HG03575 (cell line): Measurements from ENCODE around the gene SBK2.
"Not testable (repeated sequence)": the region's sequence is repeated elsewhere in the genome, so short reads cannot be mapped to it uniquely, and the experiment has no call there.

Experiments
- ATAC-seq: cut with Tn5 transposase; IDR thresholded peaks from one replicate; pipeline ENCODE4 v1.9.1; 2021; ENCODE audit not compliant: unreplicated experiment, insufficient number of reproducible peaks, low FRiP score; ENCODE audit errors: extremely low read depth

Gene SBK2

GRCh38 chr19:55536951-55537740, at the start of gene SBK2:
TSS of gene SBK2 (minus strand) at chr19:55537133. CDS start at chr19:55536294, 839 bp downstream.
- ATAC-seq: no peak

DNA sequence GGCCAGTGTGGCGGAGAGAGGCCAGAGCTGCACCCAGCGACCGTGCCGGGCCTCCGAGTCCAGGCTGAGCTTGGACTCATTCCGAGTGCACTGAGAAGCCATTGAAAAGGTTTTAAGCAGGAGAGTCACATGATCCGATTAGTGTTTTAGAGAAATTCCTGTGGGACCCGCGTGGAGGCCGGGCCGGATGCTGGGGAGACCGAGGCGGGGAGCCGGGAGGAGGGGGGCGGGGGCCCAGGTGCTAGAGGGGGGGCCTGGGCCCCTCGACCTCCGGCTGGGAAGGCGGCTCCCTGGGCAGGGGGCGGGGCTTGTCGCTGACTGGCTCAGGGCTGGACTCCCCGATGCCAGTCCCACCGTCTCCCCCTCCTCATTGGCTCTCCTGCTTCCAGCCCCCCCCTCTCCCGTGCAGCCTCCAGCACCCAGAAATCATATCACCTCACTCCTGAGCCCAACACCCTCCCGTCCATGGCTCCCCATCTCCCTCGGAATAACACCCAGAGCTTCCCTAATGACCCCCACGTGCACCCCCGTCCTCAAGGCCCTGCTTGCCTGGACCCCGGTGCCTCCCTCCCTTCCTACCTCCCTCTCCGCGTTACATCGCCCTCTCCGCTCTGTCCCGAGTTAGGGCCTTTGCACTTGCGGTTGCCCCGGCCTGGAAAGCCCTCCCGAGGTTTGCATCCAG, 48.9 kb upstream of the SBK2 start:
- ATAC-seq: no peak

DNA sequence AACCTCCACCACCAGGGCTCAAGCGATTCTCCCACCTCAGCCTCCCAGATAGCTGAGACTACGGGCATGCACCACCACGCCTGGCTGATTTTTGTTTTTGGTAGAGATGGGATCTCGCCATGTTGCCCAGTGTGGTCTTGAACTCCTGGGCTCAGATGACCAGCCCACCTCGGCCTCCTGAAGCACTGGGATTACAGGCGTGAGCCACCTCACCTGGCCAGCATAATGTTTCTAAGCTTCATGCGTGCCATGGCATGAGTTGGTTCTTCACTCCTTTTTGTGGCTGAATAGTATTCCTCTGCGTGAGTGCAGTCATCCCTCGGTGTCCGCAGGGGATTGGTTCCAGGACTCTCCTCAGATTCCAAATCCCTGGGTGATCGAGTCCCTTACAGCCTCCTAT, 47.9 kb upstream of the SBK2 start:
- ATAC-seq: no peak

DNA sequence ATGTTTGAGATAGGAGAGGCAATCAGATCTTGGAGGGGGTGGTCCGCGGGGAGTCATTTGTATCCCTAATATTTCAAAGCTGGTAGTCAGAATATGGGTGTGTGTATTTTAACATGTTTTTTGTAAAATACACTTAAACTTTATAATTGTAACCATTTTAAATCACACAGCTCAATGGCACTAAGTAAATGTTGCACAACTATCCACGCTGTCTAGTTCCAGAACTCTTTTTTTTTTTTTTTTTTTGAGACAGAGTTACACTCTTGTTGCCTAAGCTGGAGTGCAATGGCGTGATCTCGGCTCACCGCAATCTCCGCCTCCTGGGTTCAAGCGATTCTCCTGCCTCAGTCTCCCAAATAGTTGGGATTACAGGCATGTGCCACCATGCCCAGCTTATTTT, 47.0 kb upstream of the SBK2 start:
- ATAC-seq: not testable (repeated sequence)

DNA sequence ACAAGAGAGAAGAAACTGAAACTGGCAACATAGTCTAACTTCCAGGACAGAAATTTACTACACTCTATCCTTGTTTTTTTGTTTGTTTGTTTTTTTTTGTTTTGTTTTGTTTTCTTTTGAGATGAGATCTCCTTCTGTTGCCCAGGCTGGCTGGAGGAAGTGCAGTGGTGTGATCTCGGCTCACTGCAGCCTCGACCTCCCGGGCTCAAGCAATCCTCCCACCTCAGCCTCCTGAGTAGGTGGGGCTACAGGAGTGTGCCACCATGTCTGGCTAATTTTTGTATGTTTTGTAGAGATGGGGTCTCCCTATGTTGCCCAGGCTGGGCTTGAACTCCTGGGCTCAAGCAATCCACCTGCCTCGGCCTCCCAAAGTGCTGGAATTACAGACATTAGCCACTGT, 45.4 kb upstream of the SBK2 start:
- not testable (repeated sequence) for ATAC-seq

- no peak for ATAC-seq
Measured at GRCh38 chr19:55581823-55582223, 44.9 kb upstream of the SBK2 start.

GRCh38 chr19:55581145-55581822, 44.4 kb upstream of the SBK2 start:
- no peak for ATAC-seq

- no peak for ATAC-seq
Measured at GRCh38 chr19:55580628-55581144, 43.8 kb upstream of the SBK2 start, which contains the start of gene ZNF579. TSS of gene ZNF579 (minus strand) at chr19:55580848. CDS start at chr19:55579639, 1,209 bp downstream.

DNA sequence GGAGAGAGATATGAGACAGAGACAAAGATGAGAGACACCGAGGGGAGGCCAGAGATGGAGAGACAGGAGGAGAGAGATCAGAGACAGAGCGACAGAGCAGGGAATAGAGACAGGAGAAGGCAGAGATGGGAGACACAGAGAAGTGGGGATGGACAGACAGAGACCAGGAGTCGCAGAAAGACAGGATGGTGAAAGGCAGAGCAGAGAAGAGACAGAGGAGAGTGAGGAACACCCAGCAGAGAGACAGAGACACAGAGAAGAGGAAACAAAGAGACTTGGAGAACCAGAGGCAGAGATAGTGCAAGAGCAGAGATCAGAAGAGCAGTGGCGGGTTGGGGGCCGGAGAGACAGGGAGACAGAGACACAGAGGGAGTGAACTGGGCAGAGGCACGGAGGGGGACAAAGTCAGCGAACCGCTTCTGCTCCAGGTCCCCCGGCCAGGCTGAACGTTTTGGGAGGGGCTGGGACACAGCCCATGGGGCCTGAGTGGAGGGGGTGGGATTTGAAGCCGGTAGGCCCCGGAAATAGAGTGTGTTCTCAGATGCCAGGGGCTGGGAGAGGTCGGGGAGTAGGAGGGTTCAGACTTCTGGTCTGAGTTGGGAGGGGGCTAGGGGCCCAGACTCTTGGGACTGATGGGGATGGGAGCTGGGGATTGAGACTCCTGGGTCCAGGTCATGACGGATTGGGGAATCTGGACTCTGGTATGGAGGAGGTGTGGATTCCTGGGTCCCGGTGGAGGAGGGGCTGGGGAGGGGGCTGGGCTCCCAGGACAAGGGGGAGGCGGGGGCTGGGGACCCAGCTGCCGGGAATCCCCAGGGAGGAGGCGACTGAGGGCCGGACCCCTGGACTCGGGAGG, 43.1 kb upstream of the SBK2 start:
- ATAC-seq: no peak

DNA sequence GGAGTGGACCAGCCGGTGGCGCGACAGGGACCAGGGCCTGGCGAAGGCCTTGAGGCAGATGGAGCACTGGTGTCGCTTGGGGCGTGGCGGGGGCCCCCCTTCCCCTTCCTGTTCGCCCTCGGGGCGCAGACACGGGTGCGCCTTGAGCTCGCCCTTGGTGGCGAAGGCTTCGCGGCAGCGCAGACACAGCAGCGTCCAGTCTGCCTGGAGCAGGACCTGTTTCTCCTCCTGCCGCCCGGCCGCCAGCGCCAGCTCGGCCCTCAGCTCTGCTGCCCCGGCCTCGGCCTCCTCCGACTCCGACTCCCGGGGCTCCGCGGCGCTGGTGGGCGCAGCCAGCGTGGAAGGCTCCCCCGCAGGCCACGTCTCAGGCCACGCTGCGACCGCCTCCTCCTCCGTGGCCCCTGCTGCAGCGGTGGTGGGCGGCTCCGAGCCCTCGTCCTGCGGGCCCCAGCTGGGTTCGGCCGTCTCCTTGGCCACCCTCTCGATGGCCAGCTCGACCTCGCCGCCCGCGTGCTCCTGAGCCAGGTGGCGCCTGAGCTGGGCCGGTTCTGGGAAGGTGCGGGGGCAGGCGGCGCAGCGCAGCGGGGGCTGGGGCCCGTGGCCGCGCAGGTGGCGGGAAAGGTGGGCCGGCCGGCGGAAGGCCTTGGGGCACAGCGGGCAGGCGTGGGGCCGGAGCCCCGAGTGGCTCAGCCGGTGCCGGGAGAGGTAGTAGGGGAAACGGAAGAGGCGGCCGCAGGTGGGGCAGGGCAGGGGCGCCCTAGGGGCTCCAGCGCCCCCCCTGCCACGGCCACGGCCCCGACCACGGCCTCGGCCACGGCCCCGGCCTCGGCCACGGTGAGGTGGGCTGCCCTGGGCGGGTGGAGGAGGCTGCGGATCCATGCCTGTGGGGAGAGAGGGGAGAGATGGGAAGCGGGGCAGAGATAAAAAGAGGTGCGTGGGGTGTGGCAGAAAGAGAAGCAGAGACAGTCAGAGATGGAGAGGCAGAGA, 42.1 kb upstream of the SBK2 start:
- ATAC-seq: no peak

GRCh38 chr19:55578031-55578760, 41.3 kb upstream of the SBK2 start:
- ATAC-seq: no peak

GRCh38 chr19:55576746-55577145, 39.8 kb upstream of the SBK2 start:
- ATAC-seq: no peak

GRCh38 chr19:55573929-55574328, 37.0 kb upstream of the SBK2 start:
- ATAC-seq: not testable (repeated sequence)

DNA sequence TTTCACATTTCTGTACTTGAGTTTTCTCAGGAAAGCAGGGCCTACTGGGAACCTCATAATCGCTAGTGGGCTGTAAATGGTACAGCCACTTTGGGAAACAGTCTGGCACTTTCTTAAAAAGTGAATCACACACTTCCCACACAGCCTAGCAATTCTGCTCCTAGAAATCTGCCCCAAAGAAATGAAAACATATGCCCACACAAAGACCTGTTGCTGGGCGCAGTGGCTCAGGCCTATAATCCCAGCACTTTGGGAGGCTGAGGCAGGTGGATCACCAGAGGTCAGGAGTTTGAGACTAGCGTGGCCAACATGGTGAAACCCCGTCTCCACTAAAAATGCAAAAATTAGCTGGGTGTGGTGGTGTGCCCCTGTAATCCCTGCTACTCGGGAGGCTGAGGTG, 32.5 kb upstream of the SBK2 start:
- not testable (repeated sequence) for ATAC-seq

GRCh38 chr19:55567708-55568328, 30.9 kb upstream of the SBK2 start:
- no peak for ATAC-seq

- no peak for ATAC-seq
Measured at GRCh38 chr19:55566823-55567222, 29.9 kb upstream of the SBK2 start.

- ATAC-seq: no peak
Measured at GRCh38 chr19:55563261-55563690, 26.3 kb upstream of the SBK2 start.
